ENCODE results near the gene COPS7A.

COPS7A gene

GRCh38 chr12:6751767-6752166 is 27.9 kb downstream of the COPS7A start:
- DNase-seq (ENCODE audit: low spot score), result no peak

DNA sequence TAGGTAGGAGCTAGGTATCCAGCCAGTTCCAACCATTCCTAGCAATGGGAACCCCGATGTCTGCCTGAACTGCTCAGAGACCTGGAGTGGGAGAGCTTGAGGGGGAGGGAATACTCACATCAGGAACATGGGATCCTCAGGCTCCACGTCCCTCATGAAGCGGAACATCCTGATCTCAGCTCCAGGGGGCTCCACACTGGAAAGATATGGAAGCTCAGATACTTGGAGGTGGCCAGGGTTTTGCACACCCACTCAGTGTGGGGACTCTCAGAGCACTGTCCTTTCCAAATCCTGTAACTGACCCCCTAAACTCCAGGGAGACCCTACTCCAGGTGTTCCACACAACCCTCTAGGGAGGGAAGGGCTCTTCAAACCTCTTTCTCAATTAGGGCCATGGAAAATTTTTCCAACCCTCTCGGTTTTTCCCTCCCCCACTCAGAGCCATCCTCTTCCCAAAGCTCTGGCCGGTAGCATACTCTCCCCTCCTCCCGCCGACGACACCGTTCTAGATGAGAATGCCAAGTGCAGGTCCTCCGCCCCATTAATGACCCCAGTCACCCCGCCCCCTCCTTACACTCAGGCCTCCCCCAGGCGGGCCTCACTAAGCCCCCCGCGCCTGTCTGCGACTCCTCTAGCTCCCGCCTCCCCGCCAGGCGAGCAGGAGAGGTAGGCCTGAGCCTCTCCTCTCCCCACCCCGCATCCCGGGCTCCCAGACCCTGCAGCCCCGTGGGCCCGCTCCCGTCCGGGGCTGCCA is 28.5 kb downstream of the COPS7A start:
- DNase-seq (ENCODE audit: low spot score), result peak; percentile 66

GRCh38 chr12:6752921-6753771 is 29.3 kb downstream of the COPS7A start, which contains the start of gene MLF2:
Gene MLF2, minus strand, starts transcription at chr12:6753141. Its CDS starts 807 bp downstream, at chr12:6752334.
- peak; percentile 100 for DNase-seq (ENCODE audit: low spot score)

DNA sequence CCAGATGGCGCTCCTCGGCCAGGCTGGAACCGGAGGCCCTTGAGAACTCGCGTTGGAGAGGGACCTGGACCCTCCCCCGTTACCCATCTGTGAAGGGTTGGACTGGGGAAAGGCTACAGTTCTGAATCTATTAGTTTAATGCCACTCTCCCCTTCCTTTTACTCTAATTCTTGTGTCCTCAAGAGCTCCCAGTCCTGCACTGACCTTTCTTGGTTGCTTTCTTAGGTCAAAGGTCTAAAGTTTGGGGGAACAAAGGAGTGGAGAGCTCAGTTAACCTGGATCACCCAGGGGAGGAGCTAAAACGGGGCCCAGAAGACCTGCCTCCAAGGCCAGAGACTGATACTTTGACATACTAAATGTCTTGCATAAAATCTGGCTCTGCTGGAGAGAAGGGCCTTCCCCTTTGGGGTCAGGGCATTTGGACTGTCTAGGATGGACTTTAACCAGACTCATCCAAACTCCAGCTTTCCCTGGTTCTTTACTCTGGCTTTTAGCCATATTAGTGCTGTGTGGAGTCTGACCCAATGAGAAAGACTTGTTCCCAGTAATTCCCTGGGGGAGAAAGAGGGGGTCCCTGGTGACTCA is 30.0 kb downstream of the COPS7A start:
- DNase-seq (ENCODE audit: low spot score), result no peak

GRCh38 chr12:6754411-6754810 is 30.6 kb downstream of the COPS7A start:
- DNase-seq (ENCODE audit: low spot score), result no peak

- no peak for DNase-seq (ENCODE audit: low spot score)
Observed at GRCh38 chr12:6757028-6757690, 33.3 kb downstream of the COPS7A start.

DNA sequence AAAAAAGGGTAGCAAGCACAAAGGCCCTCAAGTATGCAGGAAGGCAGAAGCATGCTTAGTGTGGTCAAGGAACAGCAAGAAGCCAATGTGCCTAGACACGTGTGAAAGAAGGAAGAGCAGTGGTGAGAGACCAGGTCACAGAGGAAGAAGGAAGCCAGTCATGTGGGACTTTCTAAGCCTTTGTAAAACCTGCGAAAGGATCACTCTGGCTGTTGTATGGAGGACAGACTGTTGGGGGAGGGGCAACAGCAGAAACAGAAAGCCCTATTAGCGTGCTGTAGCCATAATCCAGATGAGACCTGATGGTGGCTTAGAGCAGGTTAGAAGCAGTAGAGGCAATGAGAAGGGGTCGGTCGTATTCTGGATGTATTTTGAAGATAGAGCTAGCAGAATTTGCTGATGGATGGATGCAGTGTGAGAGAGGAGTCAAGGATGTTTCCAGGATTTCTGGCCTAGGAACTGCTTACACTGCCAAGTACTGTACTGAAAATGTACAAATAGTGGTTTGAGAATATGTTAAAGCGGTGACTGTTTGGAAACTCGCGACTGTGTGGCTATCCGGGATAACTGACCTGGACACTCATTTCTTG is 34.8 kb downstream of the COPS7A start:
- no peak for DNase-seq (ENCODE audit: low spot score)

DNA sequence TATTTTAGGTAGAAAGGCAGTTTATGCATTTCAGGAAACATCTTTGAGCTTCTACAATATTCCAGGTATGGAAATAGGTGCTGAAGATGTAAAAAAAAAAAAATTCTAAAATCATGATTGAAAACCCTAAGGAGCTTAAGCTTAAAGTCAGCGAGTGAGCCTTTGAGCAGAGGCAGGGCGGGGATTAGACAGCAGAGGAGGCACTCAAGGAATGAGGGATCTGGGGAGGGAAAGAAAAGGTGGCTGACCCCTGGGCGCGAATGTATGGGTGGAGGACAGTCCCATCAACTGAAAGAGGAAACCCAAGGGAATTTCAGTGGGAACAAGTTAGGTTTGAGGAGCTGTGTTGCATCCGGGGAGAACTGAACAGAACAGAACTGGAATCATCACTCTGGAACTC is 35.9 kb downstream of the COPS7A start:
- DNase-seq (ENCODE audit: low spot score), result no peak

- no peak for DNase-seq (ENCODE audit: low spot score)
Observed at GRCh38 chr12:6763380-6763779, 39.5 kb downstream of the COPS7A start.

- peak; percentile 94 for DNase-seq (ENCODE audit: low spot score)
Observed at GRCh38 chr12:6764011-6764828, 40.4 kb downstream of the COPS7A start.

DNA sequence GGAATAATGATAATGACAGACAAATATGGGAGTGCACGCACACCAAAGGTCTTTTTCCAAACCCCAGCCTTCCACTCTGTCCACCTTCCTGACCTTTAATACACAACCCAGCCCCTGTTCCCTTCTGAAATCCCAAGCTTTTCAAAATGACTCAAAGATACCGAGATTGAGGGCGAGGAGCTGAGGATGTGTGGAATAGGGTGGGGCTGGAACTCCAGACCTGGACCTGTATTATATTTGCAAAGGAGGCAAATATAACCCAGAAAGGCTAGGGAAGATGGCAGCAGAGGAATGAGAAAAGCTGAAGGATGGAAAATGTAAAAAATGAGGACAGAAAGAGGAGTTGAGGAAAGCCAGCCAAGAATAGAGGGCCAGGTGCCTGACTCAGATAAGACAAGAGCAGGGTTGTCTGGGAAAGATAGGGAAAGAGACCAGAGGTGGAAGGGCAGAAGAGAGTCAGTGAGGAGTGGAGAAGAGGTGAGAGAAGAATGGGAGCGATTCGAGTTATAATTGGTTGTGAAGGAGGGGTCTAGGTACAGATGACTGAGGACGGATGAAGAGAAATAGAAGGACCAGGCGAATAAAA is 41.3 kb downstream of the COPS7A start:
- no peak for DNase-seq (ENCODE audit: low spot score)

DNA sequence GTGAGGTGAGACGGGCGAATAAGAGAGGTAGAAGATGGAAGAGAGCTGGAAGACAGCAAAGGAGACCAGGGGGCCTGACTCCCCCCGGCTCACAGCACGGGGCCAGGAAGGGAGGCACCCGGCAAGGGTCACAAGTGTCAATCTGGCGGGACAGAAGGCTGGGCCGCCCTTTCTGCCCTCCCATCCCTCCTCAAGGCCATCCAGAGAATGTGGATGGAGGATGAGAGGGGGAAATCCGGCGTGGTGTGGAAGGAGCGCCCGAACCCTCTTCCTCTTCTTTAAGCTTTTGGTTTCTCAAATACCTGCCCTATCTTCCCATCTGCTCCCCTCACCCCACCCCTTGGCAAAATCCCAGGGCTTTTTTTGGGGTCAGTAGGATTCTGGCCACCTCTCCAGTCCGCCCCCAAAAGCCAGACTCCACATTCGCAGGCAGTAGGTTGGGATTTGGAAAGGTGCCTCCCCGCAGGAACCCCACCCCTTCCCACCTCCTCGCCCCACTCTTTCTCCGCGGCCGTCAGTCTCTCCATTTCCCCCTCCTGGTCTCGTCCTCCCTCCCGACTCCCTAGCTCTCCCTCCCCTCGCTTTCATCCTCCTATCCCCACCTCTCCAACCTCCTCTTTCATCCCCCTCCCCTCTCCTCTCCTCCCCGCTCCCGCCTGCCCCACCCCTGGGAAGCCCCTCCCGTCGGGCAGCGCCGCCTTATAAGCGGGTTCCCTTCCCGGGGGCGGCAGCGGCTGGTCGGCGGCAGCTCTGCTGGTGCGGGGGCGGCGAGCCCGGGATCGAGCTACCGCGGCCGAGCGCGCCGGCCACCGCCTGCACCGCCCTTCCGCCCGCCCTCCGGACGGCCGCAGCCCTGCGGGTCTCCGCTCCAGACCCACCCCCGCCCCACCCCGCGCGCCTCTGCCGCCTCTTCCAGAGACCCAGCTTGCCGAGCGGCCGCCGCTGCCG is 42.1 kb downstream of the COPS7A start, which contains the start of gene PTMS:
Gene PTMS (plus strand): TSS at position 730 of the 948 bp plus-strand sequence. CDS start 343 bp downstream, outside the sequence.
- DNase-seq (ENCODE audit: low spot score), result peak; percentile 88

- DNase-seq (ENCODE audit: low spot score), result peak; percentile 88
Observed at GRCh38 chr12:6766651-6767349, 43.0 kb downstream of the COPS7A start.

GRCh38 chr12:6767353-6768319 is 43.8 kb downstream of the COPS7A start:
- DNase-seq (ENCODE audit: low spot score), result no peak

- DNase-seq (ENCODE audit: low spot score), result no peak
Observed at GRCh38 chr12:6768437-6768914, 44.6 kb downstream of the COPS7A start.

DNA sequence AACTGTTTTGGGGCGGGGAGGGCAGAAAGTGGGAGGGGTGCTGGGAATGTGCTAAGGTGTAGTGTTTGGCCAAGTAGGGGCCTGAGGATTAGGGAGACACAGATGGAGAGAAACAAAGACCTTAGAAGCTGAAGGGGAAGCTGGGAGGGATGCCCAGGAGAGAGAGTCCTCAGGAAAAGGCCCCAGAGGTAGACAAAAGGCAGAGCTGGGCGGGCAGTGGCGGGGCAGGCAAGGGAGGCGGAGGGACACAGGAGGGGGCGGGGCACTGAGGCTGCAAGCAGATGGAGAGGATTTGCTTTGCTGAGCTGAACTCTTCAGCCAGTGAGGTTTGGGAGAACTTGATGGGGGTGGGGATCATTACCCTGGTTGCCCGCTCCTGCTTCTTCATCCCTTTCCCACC is 45.1 kb downstream of the COPS7A start:
- DNase-seq (ENCODE audit: low spot score), result peak; percentile 53

DNA sequence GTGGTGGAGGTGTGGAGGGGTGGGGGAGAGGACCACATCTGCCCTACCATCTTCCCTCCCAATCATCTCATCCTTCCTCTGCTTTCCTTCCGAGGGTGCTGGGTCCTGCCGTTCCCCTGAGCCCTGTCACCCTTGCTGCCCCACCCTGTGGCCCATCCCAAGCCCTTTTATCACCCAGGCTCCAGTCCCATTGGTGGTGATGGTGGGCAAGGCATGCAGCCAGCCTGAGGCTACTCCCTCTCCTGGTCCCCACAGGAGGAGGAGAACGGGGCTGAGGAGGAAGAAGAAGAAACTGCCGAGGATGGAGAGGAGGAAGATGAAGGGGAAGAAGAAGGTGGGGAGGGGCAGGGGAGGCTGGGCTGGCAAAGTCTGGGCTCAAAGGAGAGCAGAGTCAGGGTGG is 45.8 kb downstream of the COPS7A start:
- DNase-seq (ENCODE audit: low spot score), result no peak

Data from AG20443 (cell line).